ENCODE data around the gene NAPA. TPM values are rescaled to one million over a fixed set of nuclear protein-coding genes. Genes with fewer than 3 reads are reported as not detected.
A peak's percentile ranks its signal among the peaks of the same experiment; 100 is the strongest.
"Not testable (repeated sequence)": the region's sequence is repeated elsewhere in the genome, so short reads cannot be mapped to it uniquely, and the experiment has no call there.

NAPA gene
- total RNA-seq, 2 donors from 2014 or later = 64.4 to 71.5 TPM

DNA sequence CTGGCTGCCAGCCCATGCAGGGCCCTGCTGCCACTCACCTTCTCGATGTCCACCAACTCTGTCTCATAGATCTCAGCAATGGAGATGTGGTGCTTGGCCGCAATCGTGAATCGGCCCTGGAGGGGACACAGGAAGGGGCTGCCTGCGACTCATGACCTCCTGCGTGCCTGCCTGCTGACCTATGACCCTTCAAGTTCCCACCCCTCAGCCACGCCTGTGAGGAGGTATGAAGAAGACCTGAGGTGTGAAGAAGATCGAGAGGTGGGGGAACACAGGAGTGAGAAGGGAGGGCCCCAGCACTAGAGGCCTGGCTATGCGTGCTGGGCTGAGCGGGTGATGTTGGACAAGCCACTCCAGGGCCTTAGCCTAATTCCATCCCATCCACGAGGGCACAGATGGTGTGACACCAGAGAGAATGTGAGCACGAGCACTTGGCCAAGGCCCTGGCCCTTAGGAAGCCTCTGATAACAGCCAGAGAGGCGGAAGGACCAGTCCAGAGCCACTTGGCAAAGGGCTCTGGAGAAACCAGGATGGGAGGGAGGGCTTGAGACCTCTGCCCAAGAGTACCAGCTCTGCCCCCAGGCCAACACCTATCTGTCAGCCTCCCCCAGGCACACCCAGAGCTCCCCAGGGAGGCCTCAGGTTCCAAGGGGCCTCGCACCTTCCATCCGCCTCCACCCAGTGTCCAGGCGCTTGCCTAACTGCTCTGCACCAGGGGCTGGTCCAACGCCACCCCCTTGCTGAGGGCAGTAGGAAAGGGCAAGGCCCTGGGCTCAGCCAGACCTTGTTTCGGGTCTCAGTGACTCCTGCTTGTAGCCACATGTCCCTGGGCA is 21.3 kb downstream of the NAPA start:
- no peak overlapping the region for H3K27ac Mint-ChIP-seq
- DNase-seq (no peak), ATAC-seq (replicated peaks in 1 of 2) (no peak)
- no peak overlapping the region for H3K4me3 Mint-ChIP-seq
- H3K9me3 Mint-ChIP-seq = no peaks in the 10 kb centered on the region
- peaks cover 0 to 2% of the 10 kb centered on the region in 2 donors for H3K36me3 Mint-ChIP-seq (ENCODE audit: insufficient read depth in 2 of 2)
- H3K27me3 Mint-ChIP-seq (ENCODE audit: low read depth) = no peaks in the 10 kb centered on the region
- no peaks in the 10 kb centered on the region for H3K4me1 Mint-ChIP-seq (ENCODE audit: low read depth)

GRCh38 chr19:47492571-47493377 is 22.1 kb downstream of the NAPA start:
- ATAC-seq (replicated peaks in 1 of 2) (no peak), DNase-seq (no peak)
- no peak overlapping the region for H3K4me3 Mint-ChIP-seq
- no peak overlapping the region for H3K27ac Mint-ChIP-seq
- peaks cover 0 to 2% of the 10 kb centered on the region in 2 donors for H3K36me3 Mint-ChIP-seq (ENCODE audit: insufficient read depth in 2 of 2)
- no peaks in the 10 kb centered on the region for H3K9me3 Mint-ChIP-seq
- no peaks in the 10 kb centered on the region for H3K27me3 Mint-ChIP-seq (ENCODE audit: low read depth)
- H3K4me1 Mint-ChIP-seq (ENCODE audit: low read depth) = no peaks in the 10 kb centered on the region

DNA sequence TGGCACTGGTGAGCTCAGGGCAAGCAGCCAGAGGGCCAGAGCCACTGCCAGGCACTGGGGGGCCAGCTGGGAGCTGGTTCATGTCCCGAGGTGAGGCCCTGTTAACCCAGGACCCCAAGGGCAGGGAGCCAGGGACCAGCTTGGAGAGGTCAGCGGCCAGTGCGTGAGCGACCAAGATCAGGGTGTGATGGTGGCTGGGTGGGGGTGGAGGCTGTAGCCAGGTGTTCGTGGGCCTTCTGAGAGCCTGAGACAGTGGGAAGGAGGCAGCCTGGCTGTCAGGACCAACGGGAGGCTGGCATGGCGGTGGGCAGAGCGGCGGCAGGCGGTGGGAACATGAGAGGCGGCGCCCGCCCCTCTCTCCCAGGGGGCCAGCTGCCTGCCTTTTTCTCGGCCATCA is 22.7 kb downstream of the NAPA start:
- ATAC-seq (replicated peaks in 1 of 2) (no peak), DNase-seq (no peak)
- no peaks in the 10 kb centered on the region for H3K27me3 Mint-ChIP-seq (ENCODE audit: low read depth)
- peak overlapping the region; percentile 33 for H3K27ac Mint-ChIP-seq
- H3K36me3 Mint-ChIP-seq (ENCODE audit: insufficient read depth in 2 of 2) = peaks cover 0 to 2% of the 10 kb centered on the region in 2 donors
- peaks cover 6% of the 10 kb centered on the region for H3K4me1 Mint-ChIP-seq (ENCODE audit: low read depth)
- H3K9me3 Mint-ChIP-seq = no peaks in the 10 kb centered on the region
- no peak overlapping the region for H3K4me3 Mint-ChIP-seq

GRCh38 chr19:47491358-47492136 is 23.3 kb downstream of the NAPA start:
- peak overlapping the region; percentile 33 for H3K27ac Mint-ChIP-seq
- no peak for ATAC-seq (replicated peaks in 1 of 2)
- H3K36me3 Mint-ChIP-seq (ENCODE audit: insufficient read depth in 2 of 2) = peaks cover 0 to 2% of the 10 kb centered on the region in 2 donors
- H3K4me3 Mint-ChIP-seq = no peak overlapping the region
- no peaks in the 10 kb centered on the region for H3K27me3 Mint-ChIP-seq (ENCODE audit: low read depth)
- no peak for DNase-seq
- no peaks in the 10 kb centered on the region for H3K9me3 Mint-ChIP-seq
- peaks cover 12% of the 10 kb centered on the region for H3K4me1 Mint-ChIP-seq (ENCODE audit: low read depth)

- Mint-ChIP-seq H3K4me3 (no peak overlapping the region), H3K27me3 (ENCODE audit: low read depth) (no peaks in the 10 kb centered on the region), H3K4me1 (ENCODE audit: low read depth) (peaks cover 19% of the 10 kb centered on the region), H3K9me3 (no peaks in the 10 kb centered on the region), H3K36me3 (ENCODE audit: insufficient read depth in 2 of 2) (peaks cover 0 to 2% of the 10 kb centered on the region in 2 donors), H3K27ac (no peak overlapping the region)
- DNase-seq = no peak
- no peak for ATAC-seq (replicated peaks in 1 of 2)
Measured at GRCh38 chr19:47490847-47491246, 24.0 kb downstream of the NAPA start.

DNA sequence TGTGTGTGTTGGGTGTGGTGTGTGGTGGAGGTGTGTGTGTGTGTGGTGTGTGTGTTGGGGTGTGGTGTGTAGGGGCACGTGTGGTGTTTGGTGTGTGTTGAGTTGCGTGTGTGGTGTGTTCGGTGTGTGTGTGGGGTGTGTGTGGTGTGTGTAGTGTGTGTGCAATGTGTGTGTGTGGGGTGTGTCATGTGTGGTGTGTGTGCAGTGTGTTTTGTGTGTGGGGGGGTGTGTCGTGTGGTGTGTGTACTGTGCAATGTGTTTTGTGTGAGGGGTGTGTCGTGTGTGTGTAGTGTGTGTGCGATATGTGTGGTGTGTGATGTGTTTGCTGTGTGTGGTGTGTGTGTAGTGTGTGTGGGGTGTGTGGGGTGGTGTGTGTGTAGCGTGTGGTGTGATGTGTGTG is 24.8 kb downstream of the NAPA start:
- H3K36me3 Mint-ChIP-seq (ENCODE audit: insufficient read depth in 2 of 2) = peaks cover under 1 to 5% of the 10 kb centered on the region in 2 donors
- H3K4me1 Mint-ChIP-seq (ENCODE audit: low read depth) = peaks cover 27% of the 10 kb centered on the region
- no peaks in the 10 kb centered on the region for H3K27me3 Mint-ChIP-seq (ENCODE audit: low read depth)
- no peak overlapping the region for H3K27ac Mint-ChIP-seq
- DNase-seq (no peak), ATAC-seq (replicated peaks in 1 of 2) (no peak)
- no peak overlapping the region for H3K4me3 Mint-ChIP-seq
- no peaks in the 10 kb centered on the region for H3K9me3 Mint-ChIP-seq

GRCh38 chr19:47489072-47489914 is 25.6 kb downstream of the NAPA start:
- no peak overlapping the region for H3K27ac Mint-ChIP-seq
- H3K27me3 Mint-ChIP-seq (ENCODE audit: low read depth) = no peaks in the 10 kb centered on the region
- DNase-seq = no peak
- H3K4me3 Mint-ChIP-seq = no peak overlapping the region
- no peak for ATAC-seq (replicated peaks in 1 of 2)
- peaks cover 2 to 7% of the 10 kb centered on the region in 2 donors for H3K36me3 Mint-ChIP-seq (ENCODE audit: insufficient read depth in 2 of 2)
- no peaks in the 10 kb centered on the region for H3K9me3 Mint-ChIP-seq
- H3K4me1 Mint-ChIP-seq (ENCODE audit: low read depth) = peaks cover 33% of the 10 kb centered on the region

GRCh38 chr19:47487551-47488515 is 27.0 kb downstream of the NAPA start:
- H3K4me1 Mint-ChIP-seq (ENCODE audit: low read depth) = peaks cover 41% of the 10 kb centered on the region
- peaks cover 2 to 8% of the 10 kb centered on the region in 2 donors for H3K36me3 Mint-ChIP-seq (ENCODE audit: insufficient read depth in 2 of 2)
- no peak overlapping the region for H3K27ac Mint-ChIP-seq
- no peak overlapping the region for H3K4me3 Mint-ChIP-seq
- H3K9me3 Mint-ChIP-seq = no peaks in the 10 kb centered on the region
- ATAC-seq (replicated peaks in 1 of 2) = no peak
- DNase-seq = no peak
- no peaks in the 10 kb centered on the region for H3K27me3 Mint-ChIP-seq (ENCODE audit: low read depth)

DNA sequence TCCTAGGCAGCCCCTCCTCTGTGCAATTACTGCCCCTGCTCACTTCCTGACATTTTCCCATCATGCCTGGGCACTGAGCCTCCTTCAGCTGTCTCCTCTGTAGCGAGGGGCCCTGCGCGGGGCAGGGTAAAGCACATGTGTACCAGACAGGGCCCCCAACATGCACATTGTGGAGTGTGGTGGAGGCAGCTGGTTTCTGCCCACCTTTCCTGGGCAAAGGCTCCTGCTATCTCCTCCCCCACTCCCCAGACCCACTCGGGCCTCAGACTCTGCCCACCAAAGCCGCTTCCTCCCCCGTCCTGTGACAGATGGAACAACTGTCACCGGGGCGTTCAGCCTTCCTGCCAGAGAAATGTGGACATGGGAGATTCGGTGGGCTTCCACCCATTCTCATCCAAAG is 28.0 kb downstream of the NAPA start:
- DNase-seq (no peak), ATAC-seq (replicated peaks in 1 of 2) (no peak)
- no peaks in the 10 kb centered on the region for H3K27me3 Mint-ChIP-seq (ENCODE audit: low read depth)
- H3K4me1 Mint-ChIP-seq (ENCODE audit: low read depth) = peaks cover 41% of the 10 kb centered on the region
- peak overlapping the region in 1 of 2 donors; percentile 13 for H3K4me3 Mint-ChIP-seq
- peaks cover 2 to 8% of the 10 kb centered on the region in 2 donors for H3K36me3 Mint-ChIP-seq (ENCODE audit: insufficient read depth in 2 of 2)
- H3K9me3 Mint-ChIP-seq = no peaks in the 10 kb centered on the region
- no peak overlapping the region for H3K27ac Mint-ChIP-seq

GRCh38 chr19:47486220-47486619 is 28.6 kb downstream of the NAPA start:
- DNase-seq; H3K36me3 Mint-ChIP-seq (ENCODE audit: insufficient read depth in 2 of 2); H3K4me3 Mint-ChIP-seq; H3K27me3 Mint-ChIP-seq (ENCODE audit: low read depth); ATAC-seq (replicated peaks in 1 of 2); H3K27ac Mint-ChIP-seq; H3K9me3 Mint-ChIP-seq: not testable (repeated sequence)
- peaks cover 41% of the 10 kb centered on the region for H3K4me1 Mint-ChIP-seq (ENCODE audit: low read depth)

- peak overlapping the region; percentile 96 to 100 for H3K4me3 Mint-ChIP-seq
- no peaks in the 10 kb centered on the region for H3K9me3 Mint-ChIP-seq
- DNase-seq (no peak), ATAC-seq (replicated peaks in 1 of 2) (no peak)
- H3K27ac Mint-ChIP-seq = peak overlapping the region; percentile 100
- H3K4me1 Mint-ChIP-seq (ENCODE audit: low read depth) = peaks cover 41% of the 10 kb centered on the region
- H3K27me3 Mint-ChIP-seq (ENCODE audit: low read depth) = no peaks in the 10 kb centered on the region
- H3K36me3 Mint-ChIP-seq (ENCODE audit: insufficient read depth in 2 of 2) = peaks cover 2 to 8% of the 10 kb centered on the region in 2 donors
Measured at GRCh38 chr19:47485210-47485609, 29.7 kb downstream of the NAPA start.

Data from activated T-cell treated with anti-CD3 and anti-CD28 coated beads, Interleukin-2, amount 50 U/mL, for 72 hours (primary cell).